Vagina (tissue), 2 donors: Measurements from ENCODE around the gene RBM19.

Experiments used
- POLR2A ChIP-seq, 2 donors: fragments of 450-650 bp; IDR thresholded peaks; one replicate each; pipeline ENCODE4 v1.6.1; 2017; ENCODE audit warnings: antibody characterized with exemption in 2 of 2, mild to moderate bottlenecking in 2 of 2, moderate library complexity in 2 of 2
- POLR2AphosphoS5 ChIP-seq, 2 donors: sonication (generic); formaldehyde crosslinking; IDR thresholded peaks; one replicate each; pipeline ENCODE4 v1.9.0; 2017; ENCODE audit warnings: antibody characterized with exemption in 2 of 2, mild to moderate bottlenecking in 2 of 2, low read depth in 1 of 2; ENCODE audit not compliant: insufficient read depth in 1 of 2
- TF ChIP-seq, protein P1 (sequence below), 3 experiments: fragments of 450-650 bp in 2 of 3; fragments of 200-600 bp in 1 of 3; sonication (generic) in 1 of 3; IDR thresholded peaks; one replicate each; pipeline ENCODE4 v1.5.1; 2017 to 2019; ENCODE audit warnings: antibody characterized with exemption in 3 of 3, mild to moderate bottlenecking in 2 of 3, moderate library complexity in 2 of 3

DNA sequence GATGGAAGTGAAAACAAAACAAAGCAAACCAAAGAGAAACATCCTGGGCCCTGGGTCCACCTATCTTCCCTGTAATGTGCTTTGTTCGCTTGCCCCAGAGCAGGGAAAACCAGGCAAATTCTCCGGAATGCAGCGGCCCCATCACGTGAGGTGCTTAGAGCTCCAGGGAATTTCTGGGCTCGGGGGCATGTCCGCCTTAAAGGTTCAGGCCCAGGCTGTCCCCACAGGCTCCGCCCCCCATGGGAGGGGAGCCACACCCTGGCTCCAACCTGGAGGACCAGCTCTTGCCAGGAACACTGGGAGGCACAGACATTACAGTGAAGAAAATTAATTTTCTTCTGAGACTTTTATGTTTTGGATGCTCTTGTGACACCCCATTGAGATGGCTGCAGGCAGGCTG lies 69.9 kb downstream of the RBM19 start:
- TF ChIP-seq, protein P1, sequence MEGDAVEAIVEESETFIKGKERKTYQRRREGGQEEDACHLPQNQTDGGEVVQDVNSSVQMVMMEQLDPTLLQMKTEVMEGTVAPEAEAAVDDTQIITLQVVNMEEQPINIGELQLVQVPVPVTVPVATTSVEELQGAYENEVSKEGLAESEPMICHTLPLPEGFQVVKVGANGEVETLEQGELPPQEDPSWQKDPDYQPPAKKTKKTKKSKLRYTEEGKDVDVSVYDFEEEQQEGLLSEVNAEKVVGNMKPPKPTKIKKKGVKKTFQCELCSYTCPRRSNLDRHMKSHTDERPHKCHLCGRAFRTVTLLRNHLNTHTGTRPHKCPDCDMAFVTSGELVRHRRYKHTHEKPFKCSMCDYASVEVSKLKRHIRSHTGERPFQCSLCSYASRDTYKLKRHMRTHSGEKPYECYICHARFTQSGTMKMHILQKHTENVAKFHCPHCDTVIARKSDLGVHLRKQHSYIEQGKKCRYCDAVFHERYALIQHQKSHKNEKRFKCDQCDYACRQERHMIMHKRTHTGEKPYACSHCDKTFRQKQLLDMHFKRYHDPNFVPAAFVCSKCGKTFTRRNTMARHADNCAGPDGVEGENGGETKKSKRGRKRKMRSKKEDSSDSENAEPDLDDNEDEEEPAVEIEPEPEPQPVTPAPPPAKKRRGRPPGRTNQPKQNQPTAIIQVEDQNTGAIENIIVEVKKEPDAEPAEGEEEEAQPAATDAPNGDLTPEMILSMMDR (IDR thresholded peaks at IDR 0.05), result no peak
- TF ChIP-seq POLR2A (IDR thresholded peaks at IDR 0.05) (no peak), POLR2AphosphoS5 (IDR thresholded peaks at IDR 0.05; ENCODE audit: insufficient read depth in 1 of 2, low read depth in 1 of 2) (no peak)
